PC-9 (cell line): Measurements from ENCODE around the gene ABL1. TPM values are rescaled to one million over a fixed set of nuclear protein-coding genes. Genes with fewer than 3 reads are reported as not detected.
A peak's percentile ranks its signal among the peaks of the same experiment; 100 is the strongest.

ENCODE experiments used
- BruUV-seq: library from RNA; stranded (reverse); fragments of 400-500 nt; replicated peaks from 2 replicates; lab custom pipeline; 2021; lab: Mats Ljungman, UMichigan
- CTCF ChIA-PET: fragments of 300-600 bp; sonication (Branson Sonifier 250); formaldehyde crosslinking; loops from one replicate; lab custom pipeline; 2022; ENCODE audit warnings: antibody characterized with exemption; lab: Charles Lee
- POLR2A ChIA-PET: fragments of 300-600 bp; sonication (Branson Sonifier 250); formaldehyde crosslinking; loops from one replicate; lab custom pipeline; 2022; ENCODE audit warnings: antibody characterized with exemption; ENCODE audit not compliant: unreplicated experiment; lab: Charles Lee
- DNase-seq, 2 experiments: peaks; one replicate each; pipeline versions ENCODE4 v3.0.0 to v3.0.0-alpha.2; 2015 to 2022; ENCODE audit warnings: mixed read lengths in 1 of 2
- H2AFZ ChIP-seq: fragments of 200-600 bp; sonication (generic); 2 replicates; pipeline ENCODE4 v1.8.1; 2017; ENCODE audit warnings: antibody characterized with exemption
- H3F3A ChIP-seq: fragments of 200-600 bp; sonication (generic); 2 replicates; pipeline ENCODE4 v1.8.1; 2017; ENCODE audit warnings: antibody characterized with exemption, mild to moderate bottlenecking, low read depth; ENCODE audit not compliant: insufficient read depth
- H3K27ac ChIP-seq: fragments of 200-600 bp; sonication (generic); 2 replicates; pipeline ENCODE4 v1.6.1; 2016; ENCODE audit warnings: mixed run types
- H3K27me3 ChIP-seq: fragments of 200-600 bp; sonication (generic); 2 replicates; pipeline ENCODE4 v1.6.1; 2016; ENCODE audit warnings: low read depth, mixed run types; ENCODE audit not compliant: insufficient read depth
- H3K36me3 ChIP-seq: fragments of 200-600 bp; sonication (generic); 2 replicates; pipeline ENCODE4 v1.6.1; 2016; ENCODE audit warnings: low read depth, mixed run types
- H3K4me1 ChIP-seq: fragments of 200-600 bp; sonication (generic); replicated peaks from 2 replicates; pipeline ENCODE4 v1.6.1; 2016; ENCODE audit warnings: mixed run types; ENCODE audit not compliant: insufficient read depth
- H3K4me2 ChIP-seq: fragments of 200-600 bp; sonication (generic); 2 replicates; pipeline ENCODE4 v1.6.1; 2017; ENCODE audit warnings: mixed run types
- H3K4me3 ChIP-seq: fragments of 200-600 bp; sonication (generic); 2 replicates; pipeline ENCODE4 v1.6.1; 2016; ENCODE audit warnings: mixed run types
- H3K79me2 ChIP-seq: fragments of 200-600 bp; sonication (generic); 2 replicates; pipeline ENCODE4 v1.6.1; 2017; ENCODE audit warnings: low read depth, mixed run types
- H3K9me2 ChIP-seq: fragments of 200-600 bp; sonication (generic); 2 replicates; pipeline ENCODE4 v1.8.1; 2017; ENCODE audit warnings: mild to moderate bottlenecking; ENCODE audit not compliant: insufficient read depth
- H3K9me3 ChIP-seq: fragments of 200-600 bp; sonication (generic); 2 replicates; pipeline ENCODE4 v1.8.1; 2016; ENCODE audit warnings: low read depth; ENCODE audit not compliant: insufficient read depth
- H4K20me1 ChIP-seq: fragments of 200-600 bp; sonication (generic); 2 replicates; pipeline ENCODE4 v1.8.1; 2017; ENCODE audit not compliant: insufficient read depth
- CTCF ChIP-seq: fragments of 200-600 bp; sonication (generic); conservative IDR thresholded peaks from 2 replicates; pipeline ENCODE4 v1.6.1; 2017; ENCODE audit warnings: mixed run types, antibody characterized with exemption, mild to moderate bottlenecking, moderate library complexity
- EZH2 ChIP-seq: fragments of 200-600 bp; sonication (generic); IDR thresholded peaks from 2 replicates; pipeline ENCODE4 v1.8.0; 2017; ENCODE audit warnings: antibody characterized with exemption, low read depth
- intact Hi-C: fragments of 100-400 bp; cut with micrococcal nuclease; formaldehyde crosslinking; loops from one replicate; pipeline ENCODE4 v1.10.0; 2022; ENCODE audit not compliant: unreplicated experiment
- total RNA-seq: library from RNA; stranded (reverse); gene quantifications from 2 replicates; pipeline ENCODE4 v1.2.3, GENCODE V29; 2021

ABL1 gene
- total RNA-seq, 1 experiment from 2014 or later, result 54.8 TPM

- ChIA-PET POLR2A (no interaction called here), CTCF (no interaction called here)
- TF ChIP-seq EZH2 (no peak), CTCF (no peak)
- Histone ChIP-seq H3K9me2 (no peaks in the 10 kb centered on the region), H3K4me3 (no peak overlapping the region), H3K4me2 (no peak overlapping the region), H2AFZ (no peak overlapping the region), H4K20me1 (no peaks in the 10 kb centered on the region), H3K27me3 (peaks cover 22% of the 10 kb centered on the region), H3K79me2 (no peaks in the 10 kb centered on the region), H3K27ac (no peak overlapping the region), H3K4me1 (no peaks in the 10 kb centered on the region), H3K9me3 (no peaks in the 10 kb centered on the region), H3K36me3 (no peaks in the 10 kb centered on the region), H3F3A (no peaks in the 10 kb centered on the region)
- no peak for DNase-seq
- intact Hi-C loops, result loop anchor here (5.0 kb wide), 1 partner anchor 40 kb away; the partner anchor contains the start of gene FIBCD1
- BruUV-seq, result no TSS peak
Measured at GRCh38 chr9:130897105-130897751, 62.2 kb downstream of the ABL1 start.

GRCh38 chr9:130897848-130898551, 62.9 kb downstream of the ABL1 start:
- no peaks in the 10 kb centered on the region for H3K4me1 ChIP-seq
- no peaks in the 10 kb centered on the region for H3K9me2 ChIP-seq
- H3K9me3 ChIP-seq, result no peaks in the 10 kb centered on the region
- H3K79me2 ChIP-seq, result no peaks in the 10 kb centered on the region
- peaks cover 28% of the 10 kb centered on the region for H3K27me3 ChIP-seq
- BruUV-seq, result no TSS peak
- intact Hi-C loops, result loop anchor here (5.0 kb wide), 1 partner anchor 39 kb away; the partner anchor contains the start of gene FIBCD1
- POLR2A ChIA-PET, result no interaction called here
- DNase-seq, result no peak
- H3K36me3 ChIP-seq, result no peaks in the 10 kb centered on the region
- H3K4me2 ChIP-seq, result no peak overlapping the region
- H2AFZ ChIP-seq, result no peak overlapping the region
- H3K27ac ChIP-seq, result no peak overlapping the region
- TF ChIP-seq EZH2 (no peak), CTCF (no peak)
- H3F3A ChIP-seq, result no peaks in the 10 kb centered on the region
- H4K20me1 ChIP-seq, result no peaks in the 10 kb centered on the region
- no peak overlapping the region for H3K4me3 ChIP-seq
- CTCF ChIA-PET, result interaction anchor here (0.6 kb wide), 1 partner anchor 83 kb away, joined by 3 read pairs; no protein-coding TSS in a partner anchor

- H3K4me1 ChIP-seq, result no peaks in the 10 kb centered on the region
- no peak overlapping the region for H3K4me3 ChIP-seq
- intact Hi-C loops, result loop anchor here (5.0 kb wide), 1 partner anchor 39 kb away; the partner anchor contains the start of gene FIBCD1
- H4K20me1 ChIP-seq, result no peaks in the 10 kb centered on the region
- H3K9me2 ChIP-seq, result no peaks in the 10 kb centered on the region
- H2AFZ ChIP-seq, result no peak overlapping the region
- H3K4me2 ChIP-seq, result no peak overlapping the region
- DNase-seq, result peak in 1 of 2 experiments; percentile 33
- CTCF ChIA-PET, result no interaction called here
- POLR2A ChIA-PET, result no interaction called here
- peaks cover 28% of the 10 kb centered on the region for H3K27me3 ChIP-seq
- H3K27ac ChIP-seq, result no peak overlapping the region
- no peaks in the 10 kb centered on the region for H3K9me3 ChIP-seq
- H3K36me3 ChIP-seq, result no peaks in the 10 kb centered on the region
- no peaks in the 10 kb centered on the region for H3K79me2 ChIP-seq
- TF ChIP-seq EZH2 (no peak), CTCF (no peak)
- no TSS peak for BruUV-seq
- no peaks in the 10 kb centered on the region for H3F3A ChIP-seq
Measured at GRCh38 chr9:130898552-130898852, 63.4 kb downstream of the ABL1 start.
